Measurements from ENCODE around the gene PCDHB6.
"Not testable (repeated sequence)": the region's sequence is repeated elsewhere in the genome, so short reads cannot be mapped to it uniquely, and the experiment has no call there.

DNA sequence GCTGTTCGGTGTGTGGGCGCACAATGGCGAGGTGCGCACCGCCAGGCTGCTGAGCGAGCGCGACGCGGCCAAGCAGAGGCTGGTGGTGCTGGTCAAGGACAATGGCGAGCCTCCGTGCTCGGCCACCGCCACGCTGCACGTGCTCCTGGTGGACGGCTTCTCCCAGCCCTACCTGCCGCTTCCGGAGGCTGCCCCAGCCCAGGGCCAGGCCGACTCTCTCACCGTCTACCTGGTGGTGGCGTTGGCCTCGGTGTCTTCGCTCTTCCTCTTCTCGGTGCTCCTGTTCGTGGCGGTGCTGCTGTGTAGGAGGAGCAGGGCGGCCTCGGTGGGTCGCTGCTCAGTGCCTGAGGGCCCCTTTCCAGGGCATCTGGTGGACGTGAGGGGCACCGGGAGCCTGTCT lies 30.0 kb downstream of the PCDHB6 start:
- not testable (repeated sequence) for TF ChIP-seq POLR2A (IDR thresholded peaks at IDR 0.05)
- TF ChIP-seq, protein P1, sequence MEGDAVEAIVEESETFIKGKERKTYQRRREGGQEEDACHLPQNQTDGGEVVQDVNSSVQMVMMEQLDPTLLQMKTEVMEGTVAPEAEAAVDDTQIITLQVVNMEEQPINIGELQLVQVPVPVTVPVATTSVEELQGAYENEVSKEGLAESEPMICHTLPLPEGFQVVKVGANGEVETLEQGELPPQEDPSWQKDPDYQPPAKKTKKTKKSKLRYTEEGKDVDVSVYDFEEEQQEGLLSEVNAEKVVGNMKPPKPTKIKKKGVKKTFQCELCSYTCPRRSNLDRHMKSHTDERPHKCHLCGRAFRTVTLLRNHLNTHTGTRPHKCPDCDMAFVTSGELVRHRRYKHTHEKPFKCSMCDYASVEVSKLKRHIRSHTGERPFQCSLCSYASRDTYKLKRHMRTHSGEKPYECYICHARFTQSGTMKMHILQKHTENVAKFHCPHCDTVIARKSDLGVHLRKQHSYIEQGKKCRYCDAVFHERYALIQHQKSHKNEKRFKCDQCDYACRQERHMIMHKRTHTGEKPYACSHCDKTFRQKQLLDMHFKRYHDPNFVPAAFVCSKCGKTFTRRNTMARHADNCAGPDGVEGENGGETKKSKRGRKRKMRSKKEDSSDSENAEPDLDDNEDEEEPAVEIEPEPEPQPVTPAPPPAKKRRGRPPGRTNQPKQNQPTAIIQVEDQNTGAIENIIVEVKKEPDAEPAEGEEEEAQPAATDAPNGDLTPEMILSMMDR (IDR thresholded peaks at IDR 0.05): not testable (repeated sequence)

Data from esophagus squamous epithelium (tissue), 4 donors.